Measurements from ENCODE around the gene AP5Z1. TPM values are rescaled to one million over a fixed set of nuclear protein-coding genes. Genes with fewer than 3 reads are reported as not detected.
A peak's percentile ranks its signal among the peaks of the same experiment; 100 is the strongest.

AP5Z1 gene
- 12.3 TPM for total RNA-seq

GRCh38 chr7:4775250-4775847 is at the start of gene AP5Z1:
Gene AP5Z1, plus strand, starts transcription at chr7:4775623. Its CDS starts 93 bp downstream, at chr7:4775716.
- peak; percentile 97 for DNase-seq

GRCh38 chr7:4725850-4726450 is 49.5 kb upstream of the AP5Z1 start:
- no peak for DNase-seq

- no peak for DNase-seq
Observed at GRCh38 chr7:4726566-4726965, 48.9 kb upstream of the AP5Z1 start.

- DNase-seq = no peak
Observed at GRCh38 chr7:4727914-4728705, 47.3 kb upstream of the AP5Z1 start.

- no peak for DNase-seq
Observed at GRCh38 chr7:4729266-4729665, 46.2 kb upstream of the AP5Z1 start.

GRCh38 chr7:4730276-4730675 is 45.1 kb upstream of the AP5Z1 start:
- DNase-seq = no peak

GRCh38 chr7:4730971-4731370 is 44.5 kb upstream of the AP5Z1 start:
- no peak for DNase-seq

- DNase-seq = no peak
Observed at GRCh38 chr7:4731803-4732202, 43.6 kb upstream of the AP5Z1 start.

GRCh38 chr7:4733936-4734528 is 41.4 kb upstream of the AP5Z1 start:
- DNase-seq = no peak

GRCh38 chr7:4734587-4735345 is 40.7 kb upstream of the AP5Z1 start:
- DNase-seq = no peak

GRCh38 chr7:4737300-4737699 is 38.1 kb upstream of the AP5Z1 start:
- no peak for DNase-seq

- DNase-seq = no peak
Observed at GRCh38 chr7:4738711-4739527, 36.5 kb upstream of the AP5Z1 start.

GRCh38 chr7:4739528-4739992 is 35.9 kb upstream of the AP5Z1 start:
- no peak for DNase-seq

- DNase-seq = no peak
Observed at GRCh38 chr7:4740796-4741195, 34.6 kb upstream of the AP5Z1 start.

- no peak for DNase-seq
Observed at GRCh38 chr7:4742051-4742573, 33.3 kb upstream of the AP5Z1 start.

GRCh38 chr7:4742852-4743251 is 32.6 kb upstream of the AP5Z1 start:
- DNase-seq = no peak

- peak; percentile 99 for DNase-seq
Observed at GRCh38 chr7:4744391-4745264, 30.8 kb upstream of the AP5Z1 start.

GRCh38 chr7:4745265-4745919 is 30.0 kb upstream of the AP5Z1 start:
- no peak for DNase-seq
